Adrenal gland (tissue), 5 donors: ENCODE data around the gene STARD13.

Source experiments
- POLR2A ChIP-seq, 2 donors: fragments of 450-650 bp; IDR thresholded peaks; one replicate each; pipeline ENCODE4 v1.6.1; 2017; ENCODE audit warnings: antibody characterized with exemption in 2 of 2, mild to moderate bottlenecking in 2 of 2, moderate library complexity in 1 of 2
- TF ChIP-seq, protein P1 (sequence below), 6 experiments: fragments of 450-650 bp in 4 of 6; fragments of 200-600 bp in 2 of 6; sonication (generic) in 1 of 6; IDR thresholded peaks; 1 replicate in 5 of 6; 2 replicates in 1 of 6; pipeline versions ENCODE4 v1.5.1 to v1.8.0; 2016 to 2021; ENCODE audit warnings: antibody characterized with exemption in 6 of 6, mild to moderate bottlenecking in 2 of 6, moderate library complexity in 1 of 6
- donor health status: DM: no; HTN: no; CAD: no.

DNA sequence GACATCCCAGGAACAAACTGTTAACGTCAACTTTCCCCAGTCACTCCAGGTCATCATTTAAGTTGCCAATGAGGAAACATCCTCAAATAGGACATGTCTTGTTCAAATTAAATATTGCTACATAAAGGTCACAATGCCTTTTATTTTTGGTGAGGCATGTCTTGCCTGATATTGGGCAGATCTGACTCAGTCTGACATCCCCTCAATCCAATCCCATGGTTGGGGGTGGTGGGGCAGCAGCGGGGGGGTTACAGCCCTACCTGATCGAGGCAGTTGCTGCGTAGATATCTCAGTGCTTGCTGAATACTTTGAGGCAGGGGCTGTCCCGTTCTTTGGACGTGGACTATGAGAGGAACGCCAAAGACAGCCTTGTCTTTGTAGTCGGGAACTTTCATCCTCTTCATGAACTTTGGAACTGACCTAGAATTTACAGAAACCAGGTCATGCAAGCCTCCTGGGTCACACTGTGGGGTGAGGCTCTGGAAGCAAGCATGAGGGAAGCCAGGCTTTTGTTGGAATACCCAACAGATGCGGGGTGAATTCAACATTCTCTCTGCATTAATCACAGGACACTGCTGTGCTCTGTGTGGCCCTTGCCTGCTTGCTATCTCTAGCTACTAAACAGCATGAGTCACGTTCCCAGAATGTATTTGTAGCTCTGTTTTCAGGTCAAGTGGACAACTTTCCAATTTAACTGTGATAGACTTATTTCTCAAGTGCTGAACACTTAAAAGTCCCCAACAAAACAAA, 159.6 kb downstream of the STARD13 start:
- TF ChIP-seq, protein P1, sequence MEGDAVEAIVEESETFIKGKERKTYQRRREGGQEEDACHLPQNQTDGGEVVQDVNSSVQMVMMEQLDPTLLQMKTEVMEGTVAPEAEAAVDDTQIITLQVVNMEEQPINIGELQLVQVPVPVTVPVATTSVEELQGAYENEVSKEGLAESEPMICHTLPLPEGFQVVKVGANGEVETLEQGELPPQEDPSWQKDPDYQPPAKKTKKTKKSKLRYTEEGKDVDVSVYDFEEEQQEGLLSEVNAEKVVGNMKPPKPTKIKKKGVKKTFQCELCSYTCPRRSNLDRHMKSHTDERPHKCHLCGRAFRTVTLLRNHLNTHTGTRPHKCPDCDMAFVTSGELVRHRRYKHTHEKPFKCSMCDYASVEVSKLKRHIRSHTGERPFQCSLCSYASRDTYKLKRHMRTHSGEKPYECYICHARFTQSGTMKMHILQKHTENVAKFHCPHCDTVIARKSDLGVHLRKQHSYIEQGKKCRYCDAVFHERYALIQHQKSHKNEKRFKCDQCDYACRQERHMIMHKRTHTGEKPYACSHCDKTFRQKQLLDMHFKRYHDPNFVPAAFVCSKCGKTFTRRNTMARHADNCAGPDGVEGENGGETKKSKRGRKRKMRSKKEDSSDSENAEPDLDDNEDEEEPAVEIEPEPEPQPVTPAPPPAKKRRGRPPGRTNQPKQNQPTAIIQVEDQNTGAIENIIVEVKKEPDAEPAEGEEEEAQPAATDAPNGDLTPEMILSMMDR (IDR thresholded peaks at IDR 0.05) = no peak
- peak in 1 of 2 donors; percentile 44 for TF ChIP-seq POLR2A (IDR thresholded peaks at IDR 0.05)
